GM23338 (cell line): Measurements from ENCODE around the gene UNC5A. TPM values are rescaled to one million over a fixed set of nuclear protein-coding genes. Genes with fewer than 3 reads are reported as not detected.

Experiments used
- ATAC-seq: fragments of 200-7000 bp; cut with Tn5 transposase; 3 replicates; pipeline ENCODE4 v1.9.1; 2020
- DNase-seq: peaks from one replicate; pipeline ENCODE4 v3.0.0-alpha.2; 2015; ENCODE audit warnings: low spot score
- H2AFZ ChIP-seq: fragments of 200-600 bp; sonication (generic); 2 replicates; pipeline ENCODE4 v1.8.0; 2016; ENCODE audit warnings: antibody characterized with exemption, mild to moderate bottlenecking, moderate library complexity
- H3F3A ChIP-seq: fragments of 200-600 bp; sonication (generic); replicated peaks from 2 replicates; pipeline ENCODE4 v1.8.0; 2017; ENCODE audit warnings: antibody characterized with exemption, mixed run types, low read depth
- H3K27ac ChIP-seq: fragments of 200-600 bp; sonication (generic); 2 replicates; pipeline ENCODE4 v1.6.1; 2016; ENCODE audit warnings: low read depth
- H3K27me3 ChIP-seq: fragments of 200-600 bp; sonication (generic); 2 replicates; pipeline ENCODE4 v1.8.0; 2016; ENCODE audit warnings: mild to moderate bottlenecking, mixed run types, moderate library complexity; ENCODE audit not compliant: insufficient read depth
- H3K36me3 ChIP-seq: fragments of 200-600 bp; sonication (generic); 2 replicates; pipeline ENCODE4 v1.8.0; 2016; ENCODE audit warnings: mild to moderate bottlenecking; ENCODE audit not compliant: insufficient read depth
- H3K4me1 ChIP-seq: fragments of 200-600 bp; sonication (generic); 2 replicates; pipeline ENCODE4 v1.8.0; 2016; ENCODE audit warnings: mild to moderate bottlenecking, moderate library complexity; ENCODE audit not compliant: insufficient read depth
- H3K4me2 ChIP-seq: fragments of 200-600 bp; sonication (generic); 2 replicates; pipeline ENCODE4 v1.7.1; 2017; ENCODE audit warnings: mixed run types
- H3K4me3 ChIP-seq: fragments of 200-600 bp; sonication (generic); 2 replicates; pipeline ENCODE4 v1.6.1; 2016; ENCODE audit warnings: mixed run types
- H3K79me2 ChIP-seq: fragments of 200-600 bp; sonication (generic); replicated peaks from 2 replicates; pipeline ENCODE4 v1.8.0; 2017; ENCODE audit warnings: mild to moderate bottlenecking; ENCODE audit not compliant: insufficient read depth
- H3K9me2 ChIP-seq: fragments of 200-600 bp; sonication (generic); 2 replicates; pipeline ENCODE4 v1.8.0; 2017; ENCODE audit not compliant: insufficient read depth
- H4K20me1 ChIP-seq: fragments of 200-600 bp; sonication (generic); replicated peaks from 2 replicates; pipeline ENCODE4 v1.8.0; 2017; ENCODE audit warnings: mild to moderate bottlenecking; ENCODE audit not compliant: insufficient read depth
- H3K27ac Mint-ChIP-seq: 2 replicates; pipeline ENCODE4 v1.8.0; 2020; ENCODE audit warnings: inconsistent platforms, mild to moderate bottlenecking, moderate library complexity, mixed read lengths
- H3K27me3 Mint-ChIP-seq: 3 replicates; pipeline ENCODE4 v1.8.0; 2022; ENCODE audit warnings: low read depth, mild to moderate bottlenecking, moderate library complexity, mixed read lengths, inconsistent platforms; ENCODE audit not compliant: insufficient read depth, poor library complexity
- H3K36me3 Mint-ChIP-seq: 3 replicates; pipeline ENCODE4 v1.8.0; 2021; ENCODE audit warnings: low read depth, mild to moderate bottlenecking, inconsistent platforms, moderate library complexity, mixed read lengths
- H3K4me1 Mint-ChIP-seq: 3 replicates; pipeline ENCODE4 v1.8.0; 2020; ENCODE audit warnings: mild to moderate bottlenecking, inconsistent platforms, mixed read lengths
- H3K4me3 Mint-ChIP-seq: 3 replicates; pipeline ENCODE4 v1.8.0; 2021; ENCODE audit warnings: moderate library complexity, mild to moderate bottlenecking, inconsistent platforms, mixed read lengths
- H3K9me3 Mint-ChIP-seq: 3 replicates; pipeline ENCODE4 v1.8.0; 2020; ENCODE audit warnings: moderate library complexity, mild to moderate bottlenecking, inconsistent platforms, mixed read lengths
- CREB1 ChIP-seq: fragments of 250-450 bp; sonication (Bioruptor Pico); IDR thresholded peaks from 2 replicates; pipeline ENCODE4 v1.5.0; 2020; ENCODE audit warnings: low read depth, mild to moderate bottlenecking, moderate library complexity
- ETS1 ChIP-seq: IDR thresholded peaks from 2 replicates; pipeline ENCODE4 v1.6.1; 2016; ENCODE audit warnings: antibody characterized with exemption
- NANOG ChIP-seq: IDR thresholded peaks from 2 replicates; pipeline ENCODE4 v1.6.1; 2016; ENCODE audit warnings: antibody characterized with exemption, borderline replicate concordance
- POLR2AphosphoS5 ChIP-seq: IDR thresholded peaks from 2 replicates; pipeline ENCODE4 v1.6.1; 2016; ENCODE audit warnings: antibody characterized with exemption, low read depth
- STAT1 ChIP-seq: IDR thresholded peaks from one replicate; pipeline ENCODE4 v1.6.1; 2016; ENCODE audit warnings: antibody characterized with exemption; ENCODE audit not compliant: unreplicated experiment
- ZNF114 ChIP-seq: fragments of 250-450 bp; sonication (Bioruptor Pico); IDR thresholded peaks from 2 replicates; pipeline ENCODE4 v1.5.0; 2020; ENCODE audit warnings: mild to moderate bottlenecking, moderate library complexity
- ZNF462 ChIP-seq: fragments of 250-450 bp; sonication (Bioruptor Pico); IDR thresholded peaks from 2 replicates; pipeline ENCODE4 v1.5.0; 2020; ENCODE audit warnings: mild to moderate bottlenecking, moderate library complexity
- polyA plus RNA-seq: library from polyadenylated mRNA; unstranded; fragments of >200 nt; fragmentation: Nextera tagmentation; extraction: Ambion mirVana; gene quantifications from 2 replicates; pipeline ENCODE4 v1.2.1, GENCODE V29; 2016
- total RNA-seq: library from RNA; depleted of rRNA; stranded (reverse); fragments of >200 nt; shearing (Covaris generic); gene quantifications from 2 replicates; pipeline ENCODE4 v1.2.3, GENCODE V29; 2014
- TF ChIP-seq, protein P1 (sequence below), 2 experiments: fragments of 200-600 bp in 1 of 2; sonication (generic) in 1 of 2; conservative IDR thresholded peaks; 2 replicates each; pipeline versions ENCODE4 v1.5.1 to v1.6.1; 2016 to 2017; ENCODE audit warnings: antibody characterized with exemption in 2 of 2, low read depth in 2 of 2, mild to moderate bottlenecking in 2 of 2, moderate library complexity in 1 of 2
- TF ChIP-seq, protein P2 (sequence below): IDR thresholded peaks from one replicate; pipeline ENCODE4 v1.6.1; 2018; ENCODE audit warnings: antibody characterized with exemption; ENCODE audit not compliant: unreplicated experiment

The UNC5A gene
- total and polyA plus RNA-seq, 2 experiments from 2014 or later = 0.92 to 3.9 TPM

GRCh38 chr5:176813587-176814312, 3.4 kb downstream of the UNC5A start (continued):
- TF ChIP-seq, protein P1, sequence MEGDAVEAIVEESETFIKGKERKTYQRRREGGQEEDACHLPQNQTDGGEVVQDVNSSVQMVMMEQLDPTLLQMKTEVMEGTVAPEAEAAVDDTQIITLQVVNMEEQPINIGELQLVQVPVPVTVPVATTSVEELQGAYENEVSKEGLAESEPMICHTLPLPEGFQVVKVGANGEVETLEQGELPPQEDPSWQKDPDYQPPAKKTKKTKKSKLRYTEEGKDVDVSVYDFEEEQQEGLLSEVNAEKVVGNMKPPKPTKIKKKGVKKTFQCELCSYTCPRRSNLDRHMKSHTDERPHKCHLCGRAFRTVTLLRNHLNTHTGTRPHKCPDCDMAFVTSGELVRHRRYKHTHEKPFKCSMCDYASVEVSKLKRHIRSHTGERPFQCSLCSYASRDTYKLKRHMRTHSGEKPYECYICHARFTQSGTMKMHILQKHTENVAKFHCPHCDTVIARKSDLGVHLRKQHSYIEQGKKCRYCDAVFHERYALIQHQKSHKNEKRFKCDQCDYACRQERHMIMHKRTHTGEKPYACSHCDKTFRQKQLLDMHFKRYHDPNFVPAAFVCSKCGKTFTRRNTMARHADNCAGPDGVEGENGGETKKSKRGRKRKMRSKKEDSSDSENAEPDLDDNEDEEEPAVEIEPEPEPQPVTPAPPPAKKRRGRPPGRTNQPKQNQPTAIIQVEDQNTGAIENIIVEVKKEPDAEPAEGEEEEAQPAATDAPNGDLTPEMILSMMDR (conservative IDR thresholded peaks at IDR 0.05; ENCODE audit: low read depth in 2 of 2) = no peak

GRCh38 chr5:176814313-176814685, 3.9 kb downstream of the UNC5A start:
- Histone ChIP-seq H2AFZ (no peak overlapping the region), H3K27me3 (peaks cover 34% of the 10 kb centered on the region), H3K4me3 (no peak overlapping the region), H3K4me1 (peaks cover 15% of the 10 kb centered on the region), H3K9me2 (no peaks in the 10 kb centered on the region), H3F3A (no peaks in the 10 kb centered on the region), H3K4me2 (no peak overlapping the region), H4K20me1 (0 out of 2 replicates have a peak, but pooled peaks cover 3% of the 10 kb centered on the region), H3K36me3 (no peaks in the 10 kb centered on the region), H3K27ac (no peak overlapping the region), H3K79me2 (no peaks in the 10 kb centered on the region)
- H3K27ac Mint-ChIP-seq = no peak overlapping the region
- H3K36me3 Mint-ChIP-seq = no peaks in the 10 kb centered on the region; the same call in 2 of the 3 replicates
- peaks cover 51% of the 10 kb centered on the region for H3K27me3 Mint-ChIP-seq
- no peaks in the 10 kb centered on the region; the same call in 1 of the 3 replicates for H3K9me3 Mint-ChIP-seq
- no peak overlapping the region for H3K4me3 Mint-ChIP-seq
- ATAC-seq (no peak), DNase-seq (no peak)
- peaks cover 50% of the 10 kb centered on the region for H3K4me1 Mint-ChIP-seq
- TF ChIP-seq POLR2AphosphoS5 = no peak
- TF ChIP-seq NANOG = no peak
- TF ChIP-seq CREB1 (CRISPR knock-in tag) = no peak
- TF ChIP-seq, protein P2, sequence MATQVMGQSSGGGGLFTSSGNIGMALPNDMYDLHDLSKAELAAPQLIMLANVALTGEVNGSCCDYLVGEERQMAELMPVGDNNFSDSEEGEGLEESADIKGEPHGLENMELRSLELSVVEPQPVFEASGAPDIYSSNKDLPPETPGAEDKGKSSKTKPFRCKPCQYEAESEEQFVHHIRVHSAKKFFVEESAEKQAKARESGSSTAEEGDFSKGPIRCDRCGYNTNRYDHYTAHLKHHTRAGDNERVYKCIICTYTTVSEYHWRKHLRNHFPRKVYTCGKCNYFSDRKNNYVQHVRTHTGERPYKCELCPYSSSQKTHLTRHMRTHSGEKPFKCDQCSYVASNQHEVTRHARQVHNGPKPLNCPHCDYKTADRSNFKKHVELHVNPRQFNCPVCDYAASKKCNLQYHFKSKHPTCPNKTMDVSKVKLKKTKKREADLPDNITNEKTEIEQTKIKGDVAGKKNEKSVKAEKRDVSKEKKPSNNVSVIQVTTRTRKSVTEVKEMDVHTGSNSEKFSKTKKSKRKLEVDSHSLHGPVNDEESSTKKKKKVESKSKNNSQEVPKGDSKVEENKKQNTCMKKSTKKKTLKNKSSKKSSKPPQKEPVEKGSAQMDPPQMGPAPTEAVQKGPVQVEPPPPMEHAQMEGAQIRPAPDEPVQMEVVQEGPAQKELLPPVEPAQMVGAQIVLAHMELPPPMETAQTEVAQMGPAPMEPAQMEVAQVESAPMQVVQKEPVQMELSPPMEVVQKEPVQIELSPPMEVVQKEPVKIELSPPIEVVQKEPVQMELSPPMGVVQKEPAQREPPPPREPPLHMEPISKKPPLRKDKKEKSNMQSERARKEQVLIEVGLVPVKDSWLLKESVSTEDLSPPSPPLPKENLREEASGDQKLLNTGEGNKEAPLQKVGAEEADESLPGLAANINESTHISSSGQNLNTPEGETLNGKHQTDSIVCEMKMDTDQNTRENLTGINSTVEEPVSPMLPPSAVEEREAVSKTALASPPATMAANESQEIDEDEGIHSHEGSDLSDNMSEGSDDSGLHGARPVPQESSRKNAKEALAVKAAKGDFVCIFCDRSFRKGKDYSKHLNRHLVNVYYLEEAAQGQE = no peak
- TF ChIP-seq ETS1 = no peak
- TF ChIP-seq ZNF462 (CRISPR knock-in tag) = no peak
- TF ChIP-seq, protein P1 (conservative IDR thresholded peaks at IDR 0.05; ENCODE audit: low read depth in 2 of 2) = no peak
- no peak for TF ChIP-seq STAT1
- TF ChIP-seq ZNF114 (CRISPR knock-in tag) = no peak
